GM11168 (cell line): ENCODE measurements around the gene MEF2B.

Source experiments
- in situ Hi-C: fragments of 300-500 bp; cut with MboI; formaldehyde crosslinking; loops from one replicate; pipeline ENCODE4 v1.12.0; 2022; ENCODE audit warnings: low sequenced_read_pairs; ENCODE audit not compliant: unreplicated experiment

MEF2B gene

DNA sequence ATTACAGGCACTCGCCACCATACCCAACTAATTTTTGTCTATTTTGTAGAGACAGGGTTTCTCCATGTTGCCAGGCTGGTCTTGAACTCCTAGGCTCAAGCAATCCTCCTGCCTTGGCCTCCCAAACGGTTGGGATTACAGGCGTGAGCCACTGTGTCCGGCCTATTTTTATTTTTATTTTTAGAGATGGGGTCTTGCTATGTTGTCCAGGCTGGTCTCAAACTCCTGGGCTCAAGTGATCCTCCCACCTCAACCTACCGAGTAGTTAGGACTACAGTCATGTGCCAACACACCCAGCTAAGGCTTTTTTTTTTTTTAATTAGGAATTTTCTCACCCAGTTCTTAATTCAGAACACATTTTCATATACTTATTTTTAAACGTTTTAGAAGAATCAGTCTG lies 34.4 kb downstream of the MEF2B start:
- in situ Hi-C loops = loop anchor here (5.0 kb wide), 1 partner anchor 73 kb away; the partner anchor contains the start of gene SLC25A42

DNA sequence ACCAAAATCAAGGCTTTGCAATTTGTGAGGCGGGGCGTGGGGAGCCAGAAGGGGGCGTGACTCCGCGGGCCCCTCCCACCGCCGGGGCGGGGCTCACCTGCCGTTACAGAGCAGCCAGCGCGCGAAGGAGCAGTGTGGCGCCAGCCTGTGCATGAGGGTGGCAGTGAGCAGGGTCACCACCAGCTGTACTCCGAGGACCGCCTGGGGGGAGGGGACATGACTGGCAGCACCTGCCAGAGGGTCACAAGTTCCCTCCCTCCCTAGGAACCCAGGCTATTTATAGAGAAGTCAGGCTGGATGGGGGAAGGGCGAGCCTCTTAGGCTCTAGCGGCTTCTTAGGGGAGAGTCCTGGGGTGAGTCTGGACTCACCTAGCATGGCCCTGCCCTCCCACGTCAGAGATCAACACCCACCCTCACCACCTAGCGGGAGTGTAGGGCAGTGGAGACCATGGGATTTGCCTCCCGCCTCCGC lies 35.3 kb downstream of the MEF2B start:
- in situ Hi-C loops = loop anchor here (5.0 kb wide), 1 partner anchor 72 kb away; the partner anchor contains the start of gene SLC25A42

DNA sequence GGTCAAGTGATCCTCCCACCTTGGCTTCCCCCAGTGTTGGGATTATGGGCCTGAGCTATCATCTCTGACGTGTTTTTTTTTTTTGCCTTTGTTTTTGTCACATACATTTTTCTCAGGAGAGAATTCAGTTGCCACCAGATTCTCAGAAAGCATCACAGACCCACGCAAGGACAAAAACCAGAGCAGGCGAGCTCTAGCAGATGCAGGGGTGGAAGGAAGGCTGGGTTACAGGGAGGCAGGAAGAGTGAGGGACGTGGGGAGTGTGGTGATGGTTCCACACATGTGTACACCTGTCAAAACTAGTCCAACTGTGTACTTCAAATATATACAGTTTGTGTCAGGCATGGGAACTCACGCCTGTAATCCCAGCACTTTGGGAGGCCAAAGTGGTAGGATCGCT lies 36.1 kb downstream of the MEF2B start:
- in situ Hi-C loops = no loop called here

DNA sequence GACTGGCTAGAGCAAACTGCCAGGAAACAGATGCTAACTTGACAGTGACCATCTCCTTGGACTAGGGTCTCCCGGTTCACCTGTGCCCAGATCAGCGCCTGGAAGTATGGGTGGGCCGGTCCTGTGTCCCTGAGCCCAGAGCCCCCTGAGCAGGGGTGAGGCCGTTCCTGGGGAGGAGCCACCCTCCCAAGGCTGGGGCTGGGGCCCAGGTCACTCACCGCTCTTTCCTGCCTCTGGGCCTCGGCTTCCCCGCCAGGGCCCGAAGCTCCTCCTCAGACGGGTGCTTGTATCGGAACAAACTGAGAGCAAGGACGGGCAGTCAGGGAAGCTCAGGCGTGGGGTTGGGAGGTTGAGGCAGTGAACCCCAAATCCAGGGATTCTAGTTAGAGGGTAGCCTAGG lies 37.2 kb downstream of the MEF2B start:
- in situ Hi-C loops = no loop called here

DNA sequence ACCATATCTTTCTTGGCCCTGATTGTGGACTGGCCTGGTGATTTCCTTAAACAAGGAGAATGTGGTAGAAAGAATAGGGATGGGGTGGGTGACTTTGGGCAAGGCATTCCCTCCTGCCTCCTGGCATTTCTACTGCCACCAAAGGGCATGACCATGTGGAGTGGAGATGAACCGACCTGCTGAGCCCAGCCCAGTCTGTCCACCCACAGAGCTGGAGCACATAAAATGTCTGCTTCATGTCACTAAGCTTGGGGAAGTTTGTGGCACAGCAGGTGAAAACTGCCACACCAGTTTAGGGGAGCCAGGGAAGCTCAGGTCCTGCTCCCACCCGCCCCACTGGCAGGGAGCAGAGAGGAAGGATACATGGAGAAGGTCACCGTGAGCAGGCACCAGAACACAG lies 38.1 kb downstream of the MEF2B start:
- in situ Hi-C loops = no loop called here

DNA sequence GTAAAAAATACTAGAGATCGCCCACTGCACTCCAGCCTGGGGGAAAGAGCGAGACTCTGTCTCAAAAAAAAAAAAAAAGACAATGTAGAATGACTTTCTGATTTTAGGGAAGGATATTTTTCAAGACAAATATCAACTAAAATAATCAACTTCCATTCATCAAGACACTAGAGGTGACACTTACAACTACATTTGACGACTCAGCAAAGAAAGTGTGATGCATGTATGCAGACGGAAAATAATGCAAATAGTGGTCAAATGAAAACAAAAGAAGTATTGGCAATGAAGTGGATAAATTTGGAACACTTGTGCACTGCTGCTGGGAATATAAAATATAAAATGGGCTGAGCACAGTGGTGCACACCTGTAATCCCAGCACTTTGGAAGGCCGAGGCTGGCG lies 44.0 kb downstream of the MEF2B start:
- in situ Hi-C loops = no loop called here

DNA sequence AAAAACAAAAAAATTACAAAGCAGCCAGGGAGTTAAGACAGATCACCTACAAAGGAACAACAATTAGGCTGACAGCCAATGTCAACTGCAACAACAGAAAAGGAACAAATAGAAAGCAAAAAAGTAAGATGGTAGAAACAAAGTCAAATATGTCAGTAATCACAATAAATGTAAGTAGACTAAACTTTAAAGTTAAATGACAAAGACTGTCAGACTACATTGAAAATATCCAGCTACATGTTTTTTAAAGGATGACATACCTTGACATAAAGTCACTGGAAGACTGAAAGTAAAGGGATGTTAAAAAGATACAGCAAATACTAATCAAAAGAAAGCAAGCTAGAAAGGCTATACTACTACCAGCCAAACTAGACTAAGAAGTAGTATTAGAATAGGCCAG lies 46.7 kb downstream of the MEF2B start:
- in situ Hi-C loops = no loop called here

DNA sequence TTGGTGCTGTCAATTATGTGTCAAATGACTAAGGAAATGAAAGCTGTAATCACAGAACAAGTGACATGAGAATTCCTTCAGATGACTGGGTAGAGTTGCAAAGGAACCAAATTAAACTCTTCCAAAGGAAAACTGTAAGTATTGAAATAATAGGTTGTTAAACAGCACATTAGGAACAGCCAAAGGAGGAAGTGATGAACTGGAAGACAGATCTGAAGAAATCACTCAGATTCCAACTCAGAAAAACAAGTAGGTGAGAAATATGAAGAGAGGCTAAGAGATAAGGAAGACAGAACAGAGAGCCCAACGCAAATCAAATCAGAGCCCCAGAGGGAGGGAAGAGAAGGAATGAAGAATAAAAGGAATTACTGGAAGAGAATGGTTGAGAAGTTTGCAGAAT lies 47.2 kb downstream of the MEF2B start:
- in situ Hi-C loops = no loop called here

DNA sequence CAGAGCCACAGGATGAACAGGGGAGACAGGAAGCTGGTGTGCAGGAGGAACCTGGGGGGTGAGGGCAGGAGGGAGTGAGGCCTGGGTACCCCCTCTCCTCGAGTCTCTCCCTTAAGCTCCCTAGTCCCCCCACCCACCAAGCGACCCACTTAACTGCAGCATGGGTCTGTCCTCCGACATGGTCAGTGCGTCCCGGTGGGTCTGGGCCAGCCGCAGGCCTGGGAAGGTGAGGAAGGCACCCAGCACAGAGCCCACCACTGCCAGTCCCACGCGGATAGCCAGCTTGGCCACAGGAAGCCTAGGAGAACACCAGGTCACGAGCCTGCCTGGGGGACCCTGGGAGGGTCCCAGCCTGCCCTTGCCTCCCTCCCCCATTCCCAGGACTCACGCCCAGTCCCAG lies 48.7 kb downstream of the MEF2B start:
- in situ Hi-C loops = no loop called here

DNA sequence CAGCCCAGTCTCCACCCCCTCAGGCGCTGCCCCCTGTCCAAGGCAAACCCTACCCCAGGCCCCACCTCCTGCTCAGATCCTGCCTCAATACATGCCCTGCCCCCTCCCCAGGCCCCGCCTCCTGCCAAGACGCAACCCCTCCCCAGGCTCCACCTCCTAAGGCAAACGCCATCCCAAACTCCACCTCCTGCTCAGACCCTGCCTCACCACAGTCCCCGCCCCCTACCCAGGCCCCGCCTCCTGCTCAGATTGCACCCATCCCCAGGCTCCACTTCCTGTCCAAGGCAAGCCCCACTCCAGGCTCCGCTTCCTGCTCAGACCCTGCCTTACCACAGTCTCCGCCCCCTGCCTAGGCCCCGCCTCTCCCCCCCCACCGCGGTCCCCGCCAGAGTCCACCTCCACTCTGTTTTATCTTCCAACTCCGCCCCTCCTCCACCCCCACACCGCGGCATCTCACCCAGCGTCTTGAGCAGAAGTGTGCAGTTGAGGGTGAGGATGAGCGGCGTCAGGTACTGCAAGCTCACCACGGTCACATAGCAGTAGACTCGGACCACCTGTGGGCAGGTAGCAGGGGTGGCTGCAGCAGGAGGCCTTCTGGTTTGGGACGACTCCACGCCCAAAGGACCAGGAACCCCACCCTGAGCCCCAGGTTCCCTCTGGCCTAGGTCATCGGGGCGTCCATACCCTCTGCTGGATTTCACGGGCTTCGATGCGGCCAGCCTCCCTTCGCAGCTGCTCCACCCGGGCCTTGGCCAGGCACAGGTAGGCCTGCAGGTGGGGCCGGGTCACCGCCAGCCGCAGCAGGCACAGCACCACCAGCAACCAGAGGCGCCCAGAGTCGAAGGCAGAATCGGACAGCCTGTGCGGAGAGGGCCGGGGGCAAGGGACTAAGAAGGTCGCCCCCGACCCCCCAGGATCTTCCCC lies 49.5 kb downstream of the MEF2B start:
- in situ Hi-C loops = no loop called here

DNA sequence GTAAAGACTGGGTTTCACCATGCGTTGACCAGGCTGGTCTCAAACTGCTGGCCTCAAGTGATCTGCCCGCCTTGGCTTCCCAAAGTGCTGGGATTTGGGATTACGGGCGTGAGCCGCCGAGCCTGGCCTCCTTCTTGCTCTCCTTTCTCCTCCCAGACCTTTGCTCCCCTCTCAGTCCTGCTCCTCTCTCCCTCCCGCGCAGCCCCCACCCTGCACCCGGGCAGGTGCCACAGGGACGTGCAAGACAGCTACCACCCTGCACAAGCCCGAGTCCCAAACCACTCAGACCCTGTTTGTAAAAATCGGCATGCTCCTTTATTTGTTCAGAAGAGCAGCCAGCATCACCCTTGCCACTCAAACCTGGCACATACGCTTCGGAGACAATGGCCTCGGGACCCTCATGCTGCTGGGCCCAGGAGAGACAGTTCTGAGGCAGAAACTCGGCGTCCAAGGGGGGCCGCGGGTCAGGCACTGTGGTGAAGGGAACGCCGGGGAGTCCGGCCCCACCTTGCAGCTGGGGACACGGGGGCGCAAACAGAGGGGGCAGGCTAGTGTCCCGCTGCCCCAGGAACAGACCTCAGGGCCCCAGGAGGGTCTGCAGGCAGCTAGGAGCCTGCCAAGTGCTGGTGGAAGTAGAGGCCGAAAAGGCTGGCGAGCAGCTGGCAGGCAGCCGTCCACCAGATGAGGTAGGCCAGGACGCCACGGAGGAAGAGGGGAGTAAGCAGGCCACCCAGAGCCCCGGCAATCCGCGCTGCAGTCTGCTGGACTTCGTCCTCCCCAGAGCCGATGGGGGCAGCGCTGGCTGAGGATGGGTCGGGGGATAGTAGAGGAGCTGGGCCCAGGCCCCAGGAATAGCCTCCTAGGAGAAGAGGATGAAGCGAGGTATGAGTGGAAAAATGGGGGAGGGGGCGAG lies 50.5 kb downstream of the MEF2B start:
- in situ Hi-C loops = loop anchor here (10.0 kb wide), 1 partner anchor 65 kb away; no protein-coding TSS in a partner anchor

DNA sequence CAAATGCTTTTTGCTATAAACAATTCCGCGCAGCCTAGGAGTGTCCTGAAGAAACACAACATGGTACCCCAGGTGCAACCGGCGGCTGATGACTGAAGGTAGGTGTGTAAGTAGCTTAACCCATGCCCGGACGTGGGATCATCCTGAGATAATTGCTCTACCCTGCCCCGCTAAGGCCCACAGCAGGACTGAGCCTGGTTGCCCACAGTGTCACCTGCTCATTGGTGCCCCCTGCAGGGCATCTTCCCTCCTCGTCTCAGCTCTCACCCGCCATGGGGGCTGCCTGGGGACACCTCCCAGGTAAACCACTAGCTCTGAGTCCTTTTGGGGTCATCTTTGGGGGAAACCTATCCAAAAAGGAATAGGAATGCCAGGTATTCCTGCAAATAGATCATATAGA lies 54.1 kb downstream of the MEF2B start:
- in situ Hi-C loops = loop anchor here (10.0 kb wide), 1 partner anchor 61 kb away; no protein-coding TSS in a partner anchor

DNA sequence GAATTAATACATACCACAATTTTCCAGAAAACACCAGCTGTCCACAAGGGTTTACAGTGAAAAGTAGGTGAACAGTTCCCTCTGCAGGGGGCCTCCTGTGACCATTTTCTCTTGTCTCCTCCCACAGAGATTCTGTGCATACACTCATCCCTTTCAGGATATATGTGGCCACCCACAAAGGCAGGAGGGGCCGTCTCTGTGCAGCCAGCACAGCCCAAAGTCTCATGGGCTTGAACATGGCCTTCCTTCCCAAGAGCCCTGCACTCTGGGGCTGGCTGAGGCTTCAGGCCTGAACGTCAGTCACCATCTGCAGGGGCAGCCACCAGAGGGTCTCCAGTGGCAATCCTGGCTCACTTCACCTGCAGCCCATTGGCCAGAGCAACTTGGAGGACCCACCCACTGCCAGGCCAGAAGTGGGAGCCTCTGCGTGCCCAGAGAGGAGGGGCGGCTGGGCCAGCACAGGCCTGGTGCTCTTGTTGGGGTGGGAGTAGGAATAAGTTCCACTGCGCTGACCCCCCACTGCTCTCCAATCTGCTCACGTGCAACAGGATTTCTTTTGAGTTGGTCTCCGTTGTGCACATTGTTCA lies 56.9 kb downstream of the MEF2B start:
- in situ Hi-C loops = loop anchor here (10.0 kb wide), 1 partner anchor 58 kb away; no protein-coding TSS in a partner anchor

DNA sequence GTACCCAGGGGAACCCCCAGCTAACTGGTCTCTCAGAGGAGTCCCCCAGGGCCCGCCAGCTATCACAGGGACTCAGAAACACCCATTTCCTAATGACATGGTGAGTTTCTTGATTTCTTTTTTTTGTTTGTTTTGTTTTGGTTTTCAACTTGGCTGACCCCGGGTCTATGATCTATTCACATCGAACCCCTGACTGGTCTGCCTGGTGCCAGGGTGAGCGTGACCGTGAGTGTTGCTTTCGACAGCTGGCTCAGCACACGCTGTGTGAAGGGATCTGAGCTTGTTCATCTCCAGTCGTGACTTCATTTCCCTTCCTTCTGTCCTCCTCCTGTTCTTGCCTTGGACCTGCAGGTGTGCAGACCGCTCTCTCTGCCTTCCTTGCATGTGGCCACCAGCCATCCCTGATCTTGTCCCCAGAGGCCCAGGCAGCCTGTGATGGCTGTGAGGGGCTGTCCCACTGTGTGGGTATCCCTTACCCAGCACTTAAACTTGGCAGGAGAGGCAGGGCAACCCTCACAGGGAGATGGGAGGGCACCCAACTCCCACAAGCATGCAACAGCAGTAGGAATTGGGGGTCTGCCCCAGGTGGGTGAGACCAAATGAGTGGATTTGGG lies 58.0 kb downstream of the MEF2B start:
- in situ Hi-C loops = loop anchor here (10.0 kb wide), 1 partner anchor 57 kb away; no protein-coding TSS in a partner anchor

DNA sequence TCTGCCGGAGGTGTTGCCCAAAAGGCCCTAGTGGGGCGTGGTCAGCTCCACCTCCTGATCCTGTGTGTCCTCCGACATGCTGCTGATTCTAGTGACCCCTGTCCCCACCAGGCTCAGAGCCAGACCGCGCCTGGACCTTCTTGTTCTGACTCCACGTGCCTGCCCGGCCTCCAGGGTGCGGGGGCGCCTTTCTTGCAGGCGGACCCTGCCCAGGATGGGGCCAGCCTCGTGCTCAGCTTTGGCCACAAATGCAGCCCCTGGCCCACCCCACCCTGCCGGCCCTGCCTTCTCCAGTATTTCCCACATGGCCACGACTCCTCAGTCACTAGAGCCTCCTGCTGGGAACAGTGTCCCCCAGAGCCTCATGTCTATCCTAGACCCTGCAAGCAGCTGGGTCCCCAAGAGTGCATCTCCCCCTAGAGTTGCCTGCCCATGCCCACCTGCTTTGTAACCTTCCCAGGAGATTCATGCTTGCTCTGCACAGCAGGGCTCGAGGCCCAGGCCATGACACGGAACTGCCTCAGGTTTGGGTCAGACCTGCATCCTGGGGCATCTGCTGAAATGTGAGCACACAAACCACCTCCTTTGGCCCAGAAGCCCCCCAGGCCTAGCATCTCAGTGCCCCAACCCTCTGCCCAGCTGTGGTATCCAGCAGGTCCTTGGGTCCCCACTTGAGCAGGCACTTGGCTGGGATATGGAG lies 58.8 kb downstream of the MEF2B start:
- in situ Hi-C loops = loop anchor here (10.0 kb wide), 1 partner anchor 56 kb away; no protein-coding TSS in a partner anchor

DNA sequence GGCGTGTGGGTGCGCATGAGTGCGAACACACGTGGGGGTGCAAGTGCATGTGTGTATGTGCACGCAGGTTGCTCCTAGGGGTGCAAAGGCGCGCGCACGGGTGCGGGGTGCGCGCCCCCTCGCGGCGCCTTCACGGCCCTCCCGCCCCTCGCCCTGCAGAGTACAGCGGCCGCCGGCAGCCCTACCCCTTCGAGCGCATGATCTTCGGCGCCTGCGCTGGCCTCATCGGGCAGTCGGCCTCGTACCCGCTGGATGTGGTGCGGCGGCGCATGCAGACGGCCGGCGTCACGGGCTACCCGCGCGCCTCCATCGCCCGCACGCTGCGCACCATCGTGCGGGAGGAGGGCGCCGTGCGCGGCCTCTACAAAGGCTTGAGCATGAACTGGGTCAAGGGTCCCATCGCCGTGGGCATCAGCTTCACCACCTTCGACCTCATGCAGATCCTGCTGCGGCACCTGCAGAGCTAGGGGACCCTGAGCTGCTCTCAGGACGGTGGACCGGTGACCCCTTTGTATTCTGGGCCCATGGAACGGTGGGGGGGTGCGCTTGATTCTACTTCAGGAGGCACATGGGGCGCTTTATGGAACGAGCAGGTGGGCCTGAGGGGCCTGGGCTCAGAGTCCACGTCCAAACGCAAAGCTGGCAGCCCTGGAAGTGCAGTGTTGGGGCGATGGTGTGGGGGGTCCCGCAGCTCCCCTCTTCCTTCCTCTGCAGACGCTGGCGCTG lies 59.5 kb downstream of the MEF2B start:
- in situ Hi-C loops = loop anchor here (10.0 kb wide), 1 partner anchor 56 kb away; no protein-coding TSS in a partner anchor

DNA sequence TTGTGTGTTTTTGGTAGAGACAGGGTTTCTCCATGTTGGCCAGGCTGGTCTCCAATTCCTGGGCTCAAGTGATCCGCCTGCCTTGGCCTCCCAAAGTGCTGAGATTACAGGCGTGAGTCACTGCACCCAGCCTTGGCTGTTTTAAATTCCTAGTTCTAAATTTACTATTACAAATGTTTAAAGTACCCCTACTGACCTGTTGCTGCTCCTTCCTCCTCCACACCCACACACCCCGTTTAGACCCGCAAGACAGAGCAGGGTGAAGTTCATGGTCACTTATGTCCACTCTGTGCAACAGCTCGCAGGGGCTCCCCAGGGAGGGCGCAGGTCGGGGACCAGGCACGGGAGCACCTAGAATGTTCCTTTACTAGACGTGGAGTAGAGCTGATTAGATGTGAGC lies 60.5 kb downstream of the MEF2B start:
- in situ Hi-C loops = no loop called here

DNA sequence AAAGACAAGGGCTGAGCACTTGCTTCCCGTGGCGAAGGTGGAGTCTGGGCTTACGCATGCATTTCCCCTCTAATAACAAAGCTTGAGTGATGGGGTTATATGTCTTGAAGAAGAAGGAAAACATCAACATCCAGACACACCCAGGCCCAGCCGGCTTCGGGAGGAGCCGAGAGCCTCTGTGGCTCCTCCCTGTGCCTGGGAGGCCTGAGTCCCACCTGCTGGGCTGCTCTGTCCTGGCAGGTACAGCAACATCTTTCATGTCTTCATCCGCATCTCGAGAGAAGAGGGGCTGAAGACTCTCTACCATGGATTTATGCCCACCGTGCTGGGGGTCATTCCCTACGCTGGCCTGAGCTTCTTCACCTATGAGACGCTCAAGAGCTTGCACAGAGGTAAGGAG lies 62.4 kb downstream of the MEF2B start:
- in situ Hi-C loops = no loop called here
